ENCODE measurements around the gene LHCGR. TPM values are rescaled to one million over a fixed set of nuclear protein-coding genes. Genes with fewer than 3 reads are reported as not detected.

The LHCGR gene
- total and polyA plus RNA-seq, 2 of the 13 experiments (the other 11 are each of a cell fraction or from before 2014, with no cell fraction given), result not detected

- Histone ChIP-seq H3K27me3 (ENCODE audit: control insufficient read depth in 1 of 2, insufficient read depth in 2 of 2, low read length in 2 of 2) (peaks cover 0 to 4% of the 10 kb centered on the region in 2 experiments; a peak in 2 of 5 replicates), H2AFZ (ENCODE audit: low read length) (no peak overlapping the region), H3K4me1 (ENCODE audit: insufficient read depth, low read length) (no peaks in the 10 kb centered on the region), H3K4me2 (ENCODE audit: low read depth, low read length) (no peak overlapping the region), H3K36me3 (replicated peaks in 1 of 2; ENCODE audit: control insufficient read depth in 1 of 2, insufficient read depth in 2 of 2, low read length in 2 of 2) (no peaks in the 10 kb centered on the region), H3K79me2 (ENCODE audit: insufficient read depth, low read length) (no peaks in the 10 kb centered on the region), H3K27ac (ENCODE audit: extremely low read length, insufficient read depth, low read length) (no peak overlapping the region), H3K9ac (ENCODE audit: insufficient read depth, low read depth, low read length) (no peak overlapping the region), H3K4me3 (replicated peaks in 1 of 3; ENCODE audit: insufficient read depth in 1 of 3, low read depth in 2 of 3, low read length in 3 of 3) (no peak overlapping the region), H4K20me1 (ENCODE audit: insufficient read depth, low read length) (no peaks in the 10 kb centered on the region), H3K9me3 (ENCODE audit: low read length) (no peaks in the 10 kb centered on the region)
- intact Hi-C loops (cut with micrococcal nuclease; ENCODE audit: unreplicated experiment) (no loop called here), in situ Hi-C loops (cut with HindIII; ENCODE audit: extremely low pct_ligation_motif_present, low pct_unique_long_range_greater_than_20kb) (no loop called here)
- BruUV-seq (replicated peaks), result no TSS peak
- WGBS (ENCODE audit: low lambda C conversion rate), result 0% methylated on average over 1 of the region's 1 CpG
- no peak for FAIRE-seq
- no peak for TF ChIP-seq ZBTB7A (CRISPR knock-in tag; IDR thresholded peaks at IDR 0.05)
- TF ChIP-seq, protein P1, sequence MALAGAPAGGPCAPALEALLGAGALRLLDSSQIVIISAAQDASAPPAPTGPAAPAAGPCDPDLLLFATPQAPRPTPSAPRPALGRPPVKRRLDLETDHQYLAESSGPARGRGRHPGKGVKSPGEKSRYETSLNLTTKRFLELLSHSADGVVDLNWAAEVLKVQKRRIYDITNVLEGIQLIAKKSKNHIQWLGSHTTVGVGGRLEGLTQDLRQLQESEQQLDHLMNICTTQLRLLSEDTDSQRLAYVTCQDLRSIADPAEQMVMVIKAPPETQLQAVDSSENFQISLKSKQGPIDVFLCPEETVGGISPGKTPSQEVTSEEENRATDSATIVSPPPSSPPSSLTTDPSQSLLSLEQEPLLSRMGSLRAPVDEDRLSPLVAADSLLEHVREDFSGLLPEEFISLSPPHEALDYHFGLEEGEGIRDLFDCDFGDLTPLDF (CRISPR knock-in tag; IDR thresholded peaks at IDR 0.05), result no peak
- no peak for TF ChIP-seq NAIF1 (CRISPR knock-in tag; IDR thresholded peaks at IDR 0.05; ENCODE audit: borderline replicate concordance)
- TF ChIP-seq ZNF280B (CRISPR knock-in tag; IDR thresholded peaks at IDR 0.05; ENCODE audit: borderline replicate concordance), result no peak
- no peak for TF ChIP-seq RARA (CRISPR knock-in tag; IDR thresholded peaks at IDR 0.05)
- TF ChIP-seq, protein P2, sequence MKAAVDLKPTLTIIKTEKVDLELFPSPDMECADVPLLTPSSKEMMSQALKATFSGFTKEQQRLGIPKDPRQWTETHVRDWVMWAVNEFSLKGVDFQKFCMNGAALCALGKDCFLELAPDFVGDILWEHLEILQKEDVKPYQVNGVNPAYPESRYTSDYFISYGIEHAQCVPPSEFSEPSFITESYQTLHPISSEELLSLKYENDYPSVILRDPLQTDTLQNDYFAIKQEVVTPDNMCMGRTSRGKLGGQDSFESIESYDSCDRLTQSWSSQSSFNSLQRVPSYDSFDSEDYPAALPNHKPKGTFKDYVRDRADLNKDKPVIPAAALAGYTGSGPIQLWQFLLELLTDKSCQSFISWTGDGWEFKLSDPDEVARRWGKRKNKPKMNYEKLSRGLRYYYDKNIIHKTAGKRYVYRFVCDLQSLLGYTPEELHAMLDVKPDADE (CRISPR knock-in tag; IDR thresholded peaks at IDR 0.05), result no peak
- no peak for TF ChIP-seq CBX1 (IDR thresholded peaks at IDR 0.05; ENCODE audit: low read depth)
- no peak for TF ChIP-seq ZNF614 (CRISPR knock-in tag; IDR thresholded peaks at IDR 0.05; ENCODE audit: borderline replicate concordance)
- no peak for TF ChIP-seq THYN1 (CRISPR knock-in tag; IDR thresholded peaks at IDR 0.05; ENCODE audit: borderline replicate concordance, low read depth)
- TF ChIP-seq, protein P3, sequence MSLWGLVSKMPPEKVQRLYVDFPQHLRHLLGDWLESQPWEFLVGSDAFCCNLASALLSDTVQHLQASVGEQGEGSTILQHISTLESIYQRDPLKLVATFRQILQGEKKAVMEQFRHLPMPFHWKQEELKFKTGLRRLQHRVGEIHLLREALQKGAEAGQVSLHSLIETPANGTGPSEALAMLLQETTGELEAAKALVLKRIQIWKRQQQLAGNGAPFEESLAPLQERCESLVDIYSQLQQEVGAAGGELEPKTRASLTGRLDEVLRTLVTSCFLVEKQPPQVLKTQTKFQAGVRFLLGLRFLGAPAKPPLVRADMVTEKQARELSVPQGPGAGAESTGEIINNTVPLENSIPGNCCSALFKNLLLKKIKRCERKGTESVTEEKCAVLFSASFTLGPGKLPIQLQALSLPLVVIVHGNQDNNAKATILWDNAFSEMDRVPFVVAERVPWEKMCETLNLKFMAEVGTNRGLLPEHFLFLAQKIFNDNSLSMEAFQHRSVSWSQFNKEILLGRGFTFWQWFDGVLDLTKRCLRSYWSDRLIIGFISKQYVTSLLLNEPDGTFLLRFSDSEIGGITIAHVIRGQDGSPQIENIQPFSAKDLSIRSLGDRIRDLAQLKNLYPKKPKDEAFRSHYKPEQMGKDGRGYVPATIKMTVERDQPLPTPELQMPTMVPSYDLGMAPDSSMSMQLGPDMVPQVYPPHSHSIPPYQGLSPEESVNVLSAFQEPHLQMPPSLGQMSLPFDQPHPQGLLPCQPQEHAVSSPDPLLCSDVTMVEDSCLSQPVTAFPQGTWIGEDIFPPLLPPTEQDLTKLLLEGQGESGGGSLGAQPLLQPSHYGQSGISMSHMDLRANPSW (CRISPR knock-in tag; IDR thresholded peaks at IDR 0.05; ENCODE audit: borderline replicate concordance), result no peak
- ChIA-PET CTCF (ENCODE audit: low intra/inter-chr PET ratio, low total read pairs) (no interaction called here), POLR2A (no interaction called here)
- ATAC-seq, result no peak
- no peak for DNase-seq (ENCODE audit: low spot score)
These were observed 41.9 kb downstream of the LHCGR start for GRCh38 chr2:48713647-48714046.

Measured in HepG2 (cell line).